SK-N-SH treated with all-trans-retinoic acid at 6 μM for 48 hours (cell line): Measurements from ENCODE around the gene TRIM37.

Experiments
- ATAC-seq: fragments of 200-7000 bp; cut with Tn5 transposase; 3 replicates; pipeline ENCODE4 v1.9.1; 2020; ENCODE audit warnings: mild to moderate bottlenecking, moderate library complexity
- BACH2 ChIP-seq: fragments of 250-450 bp; sonication (Bioruptor Pico); IDR thresholded peaks from 2 replicates; pipeline ENCODE4 v1.9.0; 2021; ENCODE audit warnings: mild to moderate bottlenecking, borderline replicate concordance
- CREB5 ChIP-seq: fragments of 250-450 bp; sonication (Bioruptor Pico); IDR thresholded peaks from 2 replicates; pipeline ENCODE4 v1.5.1; 2020; ENCODE audit warnings: low read depth, mild to moderate bottlenecking, moderate library complexity
- CSDC2 ChIP-seq: fragments of 250-450 bp; sonication (Bioruptor Pico); IDR thresholded peaks from 2 replicates; pipeline ENCODE4 v1.5.0; 2020; ENCODE audit warnings: mild to moderate bottlenecking, moderate library complexity
- CSRNP3 ChIP-seq: fragments of 250-450 bp; sonication (Bioruptor Pico); IDR thresholded peaks from 2 replicates; pipeline ENCODE4 v1.5.1; 2021; ENCODE audit warnings: mild to moderate bottlenecking, moderate library complexity
- ESRRG ChIP-seq: fragments of 250-450 bp; sonication (Bioruptor Pico); IDR thresholded peaks from 2 replicates; pipeline ENCODE4 v1.6.1; 2021; ENCODE audit warnings: mild to moderate bottlenecking
- GLIS3 ChIP-seq: fragments of 250-450 bp; sonication (Bioruptor Pico); IDR thresholded peaks from 2 replicates; pipeline ENCODE4 v1.5.0; 2020; ENCODE audit warnings: mild to moderate bottlenecking, moderate library complexity
- ISL1 ChIP-seq: fragments of 250-450 bp; sonication (Bioruptor Pico); IDR thresholded peaks from 2 replicates; pipeline ENCODE4 v2.1.2; 2022; ENCODE audit warnings: mild to moderate bottlenecking, moderate library complexity
- OSR1 ChIP-seq: fragments of 250-450 bp; sonication (Bioruptor Pico); IDR thresholded peaks from 2 replicates; pipeline ENCODE4 v1.8.0; 2022; ENCODE audit warnings: moderate library complexity, mild to moderate bottlenecking, inconsistent platforms
- PATZ1 ChIP-seq: fragments of 250-450 bp; sonication (Bioruptor Pico); IDR thresholded peaks from 2 replicates; pipeline ENCODE4 v1.8.0; 2020; ENCODE audit warnings: mild to moderate bottlenecking, moderate library complexity, borderline replicate concordance
- SNAI2 ChIP-seq: fragments of 250-450 bp; sonication (Bioruptor Pico); IDR thresholded peaks from 2 replicates; pipeline ENCODE4 v1.5.0; 2020; ENCODE audit warnings: mild to moderate bottlenecking, moderate library complexity
- TCF4 ChIP-seq: fragments of 250-450 bp; sonication (Bioruptor Pico); IDR thresholded peaks from 2 replicates; pipeline ENCODE4 v1.8.0; 2021; ENCODE audit warnings: mild to moderate bottlenecking, moderate library complexity, borderline replicate concordance
- TOX ChIP-seq: fragments of 250-450 bp; sonication (Bioruptor Pico); IDR thresholded peaks from 2 replicates; pipeline ENCODE4 v1.8.0; 2021; ENCODE audit warnings: mild to moderate bottlenecking, moderate library complexity, borderline replicate concordance
- TSHZ2 ChIP-seq: fragments of 250-450 bp; sonication (Bioruptor Pico); IDR thresholded peaks from 2 replicates; pipeline ENCODE4 v1.5.0; 2020; ENCODE audit warnings: mild to moderate bottlenecking, moderate library complexity
- ZC3H10 ChIP-seq: fragments of 250-450 bp; sonication (Bioruptor Pico); IDR thresholded peaks from 2 replicates; pipeline ENCODE4 v1.5.1; 2021; ENCODE audit warnings: mild to moderate bottlenecking, moderate library complexity
- ZFP30 ChIP-seq: fragments of 450-650 bp; formaldehyde crosslinking; IDR thresholded peaks from 2 replicates; pipeline ENCODE4 v1.5.0; 2022; ENCODE audit warnings: mild to moderate bottlenecking, moderate library complexity
- ZNF565 ChIP-seq: fragments of 450-650 bp; formaldehyde crosslinking; conservative IDR thresholded peaks from 2 replicates; pipeline ENCODE4 v1.5.0; 2020; ENCODE audit warnings: low read depth, mild to moderate bottlenecking, moderate library complexity
- ZNF70 ChIP-seq: fragments of 450-650 bp; formaldehyde crosslinking; IDR thresholded peaks from 2 replicates; pipeline ENCODE4 v1.5.0; 2020; ENCODE audit warnings: mild to moderate bottlenecking, moderate library complexity
- ZNF8 ChIP-seq: fragments of 450-650 bp; formaldehyde crosslinking; IDR thresholded peaks from 2 replicates; pipeline ENCODE4 v1.5.0; 2020; ENCODE audit warnings: mild to moderate bottlenecking, moderate library complexity

The TRIM37 gene

GRCh38 chr17:58976541-58976940, 130.1 kb downstream of the TRIM37 start:
- no peak for ATAC-seq
- TF ChIP-seq ZFP30, result no peak
- TF ChIP-seq ZC3H10 (CRISPR knock-in tag), result no peak
- TF ChIP-seq OSR1 (CRISPR knock-in tag), result no peak

- TF ChIP-seq CSDC2 (CRISPR knock-in tag) (no peak), OSR1 (CRISPR knock-in tag) (no peak), TSHZ2 (no peak), ESRRG (CRISPR knock-in tag) (no peak)
- TF ChIP-seq, all 23 proteins: peak for 0
- no peak for ATAC-seq
Measured at GRCh38 chr17:58974354-58974753, 132.3 kb downstream of the TRIM37 start.

- TF ChIP-seq TOX (CRISPR knock-in tag) (no peak), ZNF70 (CRISPR knock-in tag) (no peak), OSR1 (CRISPR knock-in tag) (no peak), CSRNP3 (CRISPR knock-in tag) (no peak), BACH2 (CRISPR knock-in tag) (no peak), GLIS3 (CRISPR knock-in tag) (no peak), CSDC2 (CRISPR knock-in tag) (no peak), SNAI2 (CRISPR knock-in tag) (no peak), PATZ1 (no peak), ZNF8 (CRISPR knock-in tag) (no peak)
- no peak for ATAC-seq
Measured at GRCh38 chr17:58970609-58971450, 135.8 kb downstream of the TRIM37 start.

- TF ChIP-seq CREB5 (no peak), BACH2 (CRISPR knock-in tag) (no peak), CSDC2 (CRISPR knock-in tag) (no peak), TCF4 (CRISPR knock-in tag) (no peak), ZNF565 (CRISPR knock-in tag) (no peak), ISL1 (CRISPR knock-in tag) (no peak)
- ATAC-seq, result peak; percentile 26; the same call in 1 of the 3 replicates
Measured at GRCh38 chr17:58969612-58970011, 137.1 kb downstream of the TRIM37 start.

GRCh38 chr17:58969156-58969555, 137.5 kb downstream of the TRIM37 start:
- peak; percentile 56; the same call in 2 of the 3 replicates for ATAC-seq
- TF ChIP-seq TCF4 (CRISPR knock-in tag) (no peak), TSHZ2 (no peak), ZNF565 (CRISPR knock-in tag) (no peak), ESRRG (CRISPR knock-in tag) (no peak)
- TF ChIP-seq, all 23 proteins: peak for 0
